Stimulated activated CD8-positive, alpha-beta memory T cell treated with anti-CD3 and anti-CD28 coated beads, Interleukin-4, amount 100 ng/mL, for 1 hour (primary cell): ENCODE data around the gene SCN1B.
"Not testable (repeated sequence)": the region's sequence is repeated elsewhere in the genome, so short reads cannot be mapped to it uniquely, and the experiment has no call there.

Experiments
- DNase-seq, 2 donors: peaks; one replicate each; pipeline ENCODE4 v3.0.0-alpha.2; 2020; ENCODE audit warnings: low read depth in 2 of 2, low spot score in 1 of 2

The SCN1B gene

GRCh38 chr19:35034588-35035382 is 4.5 kb downstream of the SCN1B start:
- no peak for DNase-seq

- no peak for DNase-seq
Observed at GRCh38 chr19:35037716-35038622, 7.7 kb downstream of the SCN1B start.

GRCh38 chr19:35038623-35039512 is 8.6 kb downstream of the SCN1B start:
- DNase-seq, result no peak

- no peak for DNase-seq
Observed at GRCh38 chr19:35039881-35040825, 9.9 kb downstream of the SCN1B start.

GRCh38 chr19:35040826-35041547 is 10.7 kb downstream of the SCN1B start:
- DNase-seq, result no peak

- no peak for DNase-seq
Observed at GRCh38 chr19:35041548-35042055, 11.3 kb downstream of the SCN1B start, which contains the start of gene HPN. TSS of gene HPN (plus strand) at chr19:35041721. CDS start at chr19:35042507, 786 bp downstream.

GRCh38 chr19:35042056-35042730 is 11.9 kb downstream of the SCN1B start:
- no peak for DNase-seq

- DNase-seq, result no peak
Observed at GRCh38 chr19:35042954-35043604, 12.8 kb downstream of the SCN1B start.

- no peak for DNase-seq
Observed at GRCh38 chr19:35043906-35044305, 13.6 kb downstream of the SCN1B start.

- DNase-seq, result peak; percentile 20 to 28
Observed at GRCh38 chr19:35044317-35045117, 14.2 kb downstream of the SCN1B start.

- no peak for DNase-seq
Observed at GRCh38 chr19:35045667-35046300, 15.5 kb downstream of the SCN1B start.

- no peak for DNase-seq
Observed at GRCh38 chr19:35046461-35046860, 16.2 kb downstream of the SCN1B start.

- no peak for DNase-seq
Observed at GRCh38 chr19:35048911-35049411, 18.7 kb downstream of the SCN1B start.

- DNase-seq, result no peak
Observed at GRCh38 chr19:35049456-35049855, 19.2 kb downstream of the SCN1B start.

- not testable (repeated sequence) for DNase-seq
Observed at GRCh38 chr19:35050662-35051061, 20.4 kb downstream of the SCN1B start.

- not testable (repeated sequence) for DNase-seq
Observed at GRCh38 chr19:35051268-35051667, 21.0 kb downstream of the SCN1B start.
